ENCODE measurements around the gene MFSD11.
A peak's percentile ranks its signal among the peaks of the same experiment; 100 is the strongest.
"Not testable (repeated sequence)": the region's sequence is repeated elsewhere in the genome, so short reads cannot be mapped to it uniquely, and the experiment has no call there.

Gene MFSD11

DNA sequence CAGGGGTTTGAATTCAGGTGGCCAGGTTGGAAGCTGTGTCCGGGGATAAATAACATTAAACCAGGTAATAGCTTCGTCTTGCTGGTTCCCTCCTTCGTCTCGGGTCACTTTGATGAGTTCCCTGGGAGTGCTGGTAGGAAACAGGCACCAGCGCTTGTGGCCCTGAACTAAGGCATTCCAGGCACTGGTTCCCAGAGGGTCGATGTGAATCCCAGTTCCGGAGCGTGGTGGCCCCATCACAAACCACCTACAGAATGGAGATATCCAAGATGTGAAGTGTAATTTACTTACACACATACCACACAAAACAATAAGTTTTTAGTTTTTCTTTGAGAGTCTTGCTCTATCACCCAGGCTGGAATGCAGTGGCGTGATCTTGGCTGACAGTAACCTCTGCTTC, 14.1 kb upstream of the MFSD11 start:
- H3K27ac ChIP-seq, result peak overlapping the region; percentile 91
- H3K4me1 ChIP-seq (ENCODE audit: control insufficient read depth in 1 of 2, insufficient read depth in 1 of 2, low read depth in 1 of 2, low read length in 1 of 2), result peaks cover 33 to 42% of the 10 kb centered on the region in 2 experiments
- TF ChIP-seq, protein P1, sequence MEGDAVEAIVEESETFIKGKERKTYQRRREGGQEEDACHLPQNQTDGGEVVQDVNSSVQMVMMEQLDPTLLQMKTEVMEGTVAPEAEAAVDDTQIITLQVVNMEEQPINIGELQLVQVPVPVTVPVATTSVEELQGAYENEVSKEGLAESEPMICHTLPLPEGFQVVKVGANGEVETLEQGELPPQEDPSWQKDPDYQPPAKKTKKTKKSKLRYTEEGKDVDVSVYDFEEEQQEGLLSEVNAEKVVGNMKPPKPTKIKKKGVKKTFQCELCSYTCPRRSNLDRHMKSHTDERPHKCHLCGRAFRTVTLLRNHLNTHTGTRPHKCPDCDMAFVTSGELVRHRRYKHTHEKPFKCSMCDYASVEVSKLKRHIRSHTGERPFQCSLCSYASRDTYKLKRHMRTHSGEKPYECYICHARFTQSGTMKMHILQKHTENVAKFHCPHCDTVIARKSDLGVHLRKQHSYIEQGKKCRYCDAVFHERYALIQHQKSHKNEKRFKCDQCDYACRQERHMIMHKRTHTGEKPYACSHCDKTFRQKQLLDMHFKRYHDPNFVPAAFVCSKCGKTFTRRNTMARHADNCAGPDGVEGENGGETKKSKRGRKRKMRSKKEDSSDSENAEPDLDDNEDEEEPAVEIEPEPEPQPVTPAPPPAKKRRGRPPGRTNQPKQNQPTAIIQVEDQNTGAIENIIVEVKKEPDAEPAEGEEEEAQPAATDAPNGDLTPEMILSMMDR (IDR thresholded peaks at IDR 0.05), result no peak
- H3K36me3 ChIP-seq, result peaks cover 62% of the 10 kb centered on the region
- H3K27me3 ChIP-seq, result no peaks in the 10 kb centered on the region
- no peak overlapping the region for H3K4me3 ChIP-seq (ENCODE audit: low read depth in 1 of 2, low read length in 1 of 2)
- no peaks in the 10 kb centered on the region for H3K9me3 ChIP-seq

DNA sequence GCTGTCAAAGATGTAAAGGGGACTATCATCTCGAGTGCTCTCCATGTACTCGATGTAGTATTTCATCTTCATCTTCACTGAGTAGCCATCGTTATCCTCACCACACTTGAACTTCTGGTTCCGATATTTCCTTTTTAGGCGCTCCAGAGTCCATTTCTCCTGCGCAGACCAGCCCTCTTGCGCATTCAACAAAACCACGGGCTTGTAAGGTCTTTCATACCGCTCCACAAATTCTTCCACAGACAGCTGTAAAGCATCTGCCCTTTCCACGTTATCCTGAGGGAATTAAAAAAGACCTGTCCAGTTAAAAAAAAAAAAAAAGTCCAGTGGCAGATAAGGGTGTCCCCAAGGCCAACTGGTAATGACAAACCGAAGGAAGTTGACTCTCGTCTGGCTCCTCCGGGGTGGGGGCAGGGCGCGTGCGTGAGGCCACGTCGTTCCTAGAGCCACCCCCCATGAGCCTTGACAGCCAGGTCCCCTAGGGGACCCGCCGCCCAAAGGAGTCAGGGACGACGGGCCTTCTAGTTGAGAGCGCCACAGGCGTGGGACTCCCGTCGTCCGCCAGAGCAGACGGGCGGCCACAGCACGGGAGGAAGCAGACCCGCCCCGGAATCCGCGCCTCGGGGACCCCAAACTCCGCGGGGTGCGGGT, 12.2 kb upstream of the MFSD11 start:
- H3K27ac ChIP-seq, result peak overlapping the region; percentile 91
- peaks cover 43% of the 10 kb centered on the region for H3K36me3 ChIP-seq
- TF ChIP-seq, protein P1 (IDR thresholded peaks at IDR 0.05), result no peak
- no peaks in the 10 kb centered on the region for H3K27me3 ChIP-seq
- H3K4me1 ChIP-seq (ENCODE audit: control insufficient read depth in 1 of 2, insufficient read depth in 1 of 2, low read depth in 1 of 2, low read length in 1 of 2), result peaks cover 33 to 44% of the 10 kb centered on the region in 2 experiments
- peak overlapping the region; percentile 94 to 95 for H3K4me3 ChIP-seq (ENCODE audit: low read depth in 1 of 2, low read length in 1 of 2)
- H3K9me3 ChIP-seq, result no peaks in the 10 kb centered on the region

DNA sequence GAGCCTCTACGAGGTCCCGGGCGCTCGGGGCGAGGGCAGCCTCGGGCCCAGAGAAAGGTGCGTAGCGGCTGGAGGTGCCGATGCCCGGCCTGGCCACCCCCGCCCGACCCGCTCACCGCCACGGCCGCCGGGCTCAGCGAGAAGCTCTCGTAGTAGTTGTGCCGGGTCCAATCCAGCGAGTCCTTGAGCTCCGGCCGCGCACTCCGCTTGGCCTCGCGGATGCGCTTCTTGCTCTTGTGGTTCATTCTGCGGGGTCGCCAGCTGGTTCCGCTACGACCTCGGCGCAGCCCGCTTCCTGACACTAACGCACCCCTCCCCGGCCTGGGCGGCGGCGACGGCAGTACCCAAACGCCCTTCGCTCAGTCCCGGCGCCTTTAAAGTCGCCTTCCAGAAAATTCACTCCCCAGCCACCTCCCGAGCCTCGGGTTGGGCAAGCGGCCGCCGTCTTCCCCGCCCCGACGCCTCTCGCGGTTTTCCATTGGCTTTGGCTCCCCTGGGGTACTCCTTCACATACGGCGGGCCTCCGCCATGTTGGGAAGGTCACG, 11.6 kb upstream of the MFSD11 start, which contains the start of gene JMJD6:
Gene JMJD6 (minus strand): TSS at position 376 of the 545 bp plus-strand sequence. CDS start 131 bp downstream, at position 245.
- H3K4me3 ChIP-seq (ENCODE audit: low read depth in 1 of 2, low read length in 1 of 2), result peak within 1 kb of the TSS; percentile 94 to 95
- TF ChIP-seq, protein P1 (IDR thresholded peaks at IDR 0.05), result no peak
- H3K36me3 ChIP-seq, result peaks cover 39% of the 10 kb centered on the region
- H3K27ac ChIP-seq, result peak within 1 kb of the TSS; percentile 91
- no peaks in the 10 kb centered on the region for H3K9me3 ChIP-seq
- H3K27me3 ChIP-seq, result no peaks in the 10 kb centered on the region
- peaks cover 33 to 47% of the 10 kb centered on the region in 2 experiments for H3K4me1 ChIP-seq (ENCODE audit: control insufficient read depth in 1 of 2, insufficient read depth in 1 of 2, low read depth in 1 of 2, low read length in 1 of 2)

DNA sequence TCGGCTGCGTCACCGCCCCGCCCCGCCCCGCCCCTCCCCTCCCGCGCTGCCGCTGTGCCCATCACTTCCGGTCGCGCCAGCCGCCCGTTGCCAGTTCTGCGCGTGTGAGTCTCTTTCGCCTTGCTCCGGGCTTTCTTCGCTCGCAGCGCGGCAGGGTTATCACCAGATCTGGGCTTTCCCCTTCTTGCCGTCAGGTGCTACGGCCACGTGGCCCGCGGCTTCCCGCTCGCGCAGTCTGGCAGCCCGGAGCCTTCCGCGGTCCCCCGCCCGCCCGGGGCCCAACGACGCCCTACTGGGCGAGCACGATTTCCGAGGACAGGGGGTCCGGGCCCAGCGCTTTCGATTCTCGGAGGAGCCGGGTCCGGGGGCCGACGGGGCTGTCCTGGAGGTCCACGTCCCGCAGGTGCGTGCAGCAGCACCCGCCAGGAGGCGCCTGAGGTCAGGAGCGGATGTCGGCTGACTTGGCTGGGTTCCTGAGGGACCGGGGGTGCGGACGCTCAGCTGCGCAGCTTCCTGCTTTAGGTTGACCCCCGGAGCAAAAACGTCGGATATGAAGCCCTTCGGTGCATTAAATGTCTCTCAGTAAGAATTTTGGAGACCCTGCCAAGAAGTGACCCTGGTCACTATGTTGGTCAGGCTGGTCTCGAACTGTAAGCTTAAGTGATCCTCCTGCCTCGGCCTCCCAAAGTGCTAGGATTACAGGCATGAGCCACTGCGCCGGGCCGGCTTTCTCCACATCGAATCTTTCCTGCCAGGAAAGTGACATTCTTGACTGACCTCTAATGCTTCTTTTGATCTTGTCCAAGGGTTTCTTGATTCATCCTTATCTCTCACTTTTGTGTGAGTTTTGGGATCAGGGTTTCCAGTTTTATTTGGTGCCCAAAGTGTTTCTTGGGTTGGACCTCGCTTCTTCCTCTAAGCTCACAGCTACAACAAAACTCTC, 10.9 kb upstream of the MFSD11 start, which contains the start of gene METTL23:
Gene METTL23 (plus strand): TSS at position 64 of the 943 bp plus-strand sequence. CDS start 2,872 bp downstream, outside the sequence.
- Histone ChIP-seq H3K9me3 (no peaks in the 10 kb centered on the region), H3K4me3 (ENCODE audit: low read depth in 1 of 2, low read length in 1 of 2) (peak within 1 kb of the TSS; percentile 94 to 95), H3K4me1 (ENCODE audit: control insufficient read depth in 1 of 2, insufficient read depth in 1 of 2, low read depth in 1 of 2, low read length in 1 of 2) (peaks cover 33 to 51% of the 10 kb centered on the region in 2 experiments), H3K27ac (peak within 1 kb of the TSS; percentile 91), H3K36me3 (peaks cover 39% of the 10 kb centered on the region), H3K27me3 (no peaks in the 10 kb centered on the region)
- TF ChIP-seq, protein P1 (IDR thresholded peaks at IDR 0.05), result peak; percentile 77

DNA sequence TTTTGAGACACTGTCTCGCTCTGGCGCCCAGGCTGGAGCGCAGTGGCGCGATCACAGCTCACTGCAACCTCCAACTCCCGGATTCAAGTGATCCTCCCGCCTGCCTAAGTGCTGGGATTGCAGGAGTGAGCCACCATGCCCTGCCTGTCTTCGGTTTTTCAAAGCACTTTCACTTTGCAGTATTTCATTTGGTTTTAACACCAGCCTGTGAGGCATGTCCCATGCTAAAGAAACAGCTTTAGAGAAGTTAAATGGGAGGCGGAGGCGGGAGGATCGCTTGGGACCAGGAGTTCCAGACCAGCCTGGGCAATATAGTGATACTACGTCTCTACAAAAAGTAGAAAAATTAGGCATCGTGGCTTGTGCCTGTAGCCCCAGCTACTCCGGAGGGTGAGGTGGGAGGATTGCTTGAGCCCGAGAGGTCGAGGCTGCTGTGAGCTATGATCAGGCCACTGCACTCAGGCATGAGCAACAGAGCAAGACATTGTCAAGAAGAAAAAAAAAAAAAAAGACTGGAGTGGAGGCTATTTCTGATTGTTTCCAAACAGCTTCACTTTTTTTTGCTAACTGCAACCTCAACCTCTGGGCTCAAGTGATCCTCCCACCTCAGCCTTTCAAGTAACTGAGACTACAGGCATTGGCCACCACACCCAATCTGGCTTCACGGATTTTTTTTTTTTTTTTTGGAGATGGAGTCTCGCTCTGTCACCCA, 10.0 kb upstream of the MFSD11 start:
- H3K36me3 ChIP-seq, result peaks cover 38% of the 10 kb centered on the region
- TF ChIP-seq, protein P1 (IDR thresholded peaks at IDR 0.05), result no peak
- H3K4me3 ChIP-seq (ENCODE audit: low read depth in 1 of 2, low read length in 1 of 2), result peak overlapping the region; percentile 94 to 95
- no peaks in the 10 kb centered on the region for H3K27me3 ChIP-seq
- peaks cover 32 to 57% of the 10 kb centered on the region in 2 experiments for H3K4me1 ChIP-seq (ENCODE audit: control insufficient read depth in 1 of 2, insufficient read depth in 1 of 2, low read depth in 1 of 2, low read length in 1 of 2)
- H3K27ac ChIP-seq, result peak overlapping the region; percentile 91
- H3K9me3 ChIP-seq, result no peaks in the 10 kb centered on the region

DNA sequence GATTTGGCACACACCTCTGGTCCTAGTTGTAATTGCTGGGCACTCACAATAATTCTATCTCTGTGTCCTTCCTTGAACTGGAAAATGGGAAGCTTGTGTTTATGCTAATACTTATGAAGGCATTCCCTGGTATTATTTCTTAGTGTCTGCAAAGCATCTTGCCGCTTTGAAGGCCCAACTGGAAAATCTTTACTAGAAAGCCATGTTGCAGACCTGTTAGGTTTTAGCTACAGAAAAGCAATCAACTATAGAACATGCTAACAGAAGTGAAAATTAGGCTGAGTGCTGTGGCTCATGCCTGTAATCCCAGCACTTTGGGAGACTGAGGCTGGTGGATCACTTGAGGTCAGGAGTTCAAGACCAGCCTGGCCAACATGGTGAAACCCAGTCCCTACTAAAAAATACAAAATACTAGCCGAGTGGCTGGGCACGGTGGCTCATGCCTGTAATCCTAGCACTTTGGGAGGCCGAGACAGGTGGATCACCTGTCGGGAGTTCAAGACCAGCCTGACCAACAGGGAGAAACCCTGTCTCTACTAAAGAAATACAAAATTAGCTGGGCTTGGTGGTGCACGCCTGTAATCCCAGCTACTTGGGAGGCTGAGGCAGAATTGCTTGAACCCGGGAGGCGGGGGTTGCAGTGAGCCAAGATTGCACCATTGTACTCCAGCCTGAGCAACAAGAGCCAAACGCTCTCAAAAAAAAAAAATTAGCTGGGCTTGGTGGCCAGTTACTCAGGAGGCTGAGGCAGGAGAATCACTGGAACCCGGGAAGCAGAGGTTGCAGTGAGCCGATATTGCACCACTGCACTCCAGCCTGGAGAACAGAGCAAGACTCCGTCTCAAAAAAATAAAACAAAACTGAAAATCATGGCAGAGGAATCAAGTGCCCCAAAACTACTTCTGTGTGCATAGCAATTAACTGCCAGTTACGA, 5.9 kb upstream of the MFSD11 start:
- peaks cover 46 to 60% of the 10 kb centered on the region in 2 experiments for H3K4me1 ChIP-seq (ENCODE audit: control insufficient read depth in 1 of 2, insufficient read depth in 1 of 2, low read depth in 1 of 2, low read length in 1 of 2)
- peak overlapping the region; percentile 96 for H3K27ac ChIP-seq
- H3K9me3 ChIP-seq; H3K4me3 ChIP-seq (ENCODE audit: low read depth in 1 of 2, low read length in 1 of 2); H3K27me3 ChIP-seq: not testable (repeated sequence)
- peaks cover 44% of the 10 kb centered on the region for H3K36me3 ChIP-seq
